Osteocyte (in vitro differentiated cells): ENCODE data around the gene PIK3CD. TPM values are rescaled to one million over a fixed set of nuclear protein-coding genes. Genes with fewer than 3 reads are reported as not detected.

ENCODE experiments used
- DNase-seq: peaks from one replicate; pipeline ENCODE4 v3.0.0; 2021; ENCODE audit warnings: mixed read lengths; ENCODE audit not compliant: unreplicated experiment; ENCODE audit errors: extremely low spot score
- H3K27ac Mint-ChIP-seq: one replicate; pipeline ENCODE4 v1.8.0; 2021; ENCODE audit warnings: mild to moderate bottlenecking, mixed read lengths; ENCODE audit not compliant: unreplicated experiment
- H3K27me3 Mint-ChIP-seq: one replicate; pipeline ENCODE4 v1.8.0; 2021; ENCODE audit warnings: mixed read lengths; ENCODE audit not compliant: unreplicated experiment
- H3K36me3 Mint-ChIP-seq: one replicate; pipeline ENCODE4 v1.8.0; 2021; ENCODE audit warnings: mixed read lengths; ENCODE audit not compliant: unreplicated experiment
- H3K4me1 Mint-ChIP-seq: one replicate; pipeline ENCODE4 v1.8.0; 2021; ENCODE audit warnings: mixed read lengths; ENCODE audit not compliant: unreplicated experiment
- H3K4me3 Mint-ChIP-seq: one replicate; pipeline ENCODE4 v1.8.0; 2021; ENCODE audit warnings: mild to moderate bottlenecking, moderate library complexity, mixed read lengths; ENCODE audit not compliant: unreplicated experiment
- H3K9me3 Mint-ChIP-seq: one replicate; pipeline ENCODE4 v1.8.0; 2021; ENCODE audit warnings: mixed read lengths; ENCODE audit not compliant: unreplicated experiment
- CTCF ChIP-seq: fragments of 200-600 bp; sonication (generic); IDR thresholded peaks from 2 replicates; pipeline ENCODE4 v1.5.0; 2021; ENCODE audit warnings: antibody characterized with exemption, mild to moderate bottlenecking, moderate library complexity
- total RNA-seq: library from RNA; stranded (reverse); gene quantifications from 2 replicates; pipeline ENCODE4 v1.2.1, GENCODE V29; 2021

Gene PIK3CD
- total RNA-seq, 1 donor from 2014 or later, result 14.6 TPM

- no peak for DNase-seq
- Mint-ChIP-seq H3K27me3 (no peaks in the 10 kb centered on the region), H3K27ac (no peak overlapping the region), H3K36me3 (peaks cover 5% of the 10 kb centered on the region), H3K9me3 (no peaks in the 10 kb centered on the region), H3K4me1 (no peaks in the 10 kb centered on the region), H3K4me3 (no peak overlapping the region)
- TF ChIP-seq CTCF, result no peak
These were observed 47.5 kb upstream of the PIK3CD start for GRCh38 chr1:9603766-9604753.

GRCh38 chr1:9604836-9605235 is 46.7 kb upstream of the PIK3CD start:
- Mint-ChIP-seq H3K27me3 (no peaks in the 10 kb centered on the region), H3K9me3 (no peaks in the 10 kb centered on the region), H3K36me3 (peaks cover 3% of the 10 kb centered on the region), H3K4me1 (no peaks in the 10 kb centered on the region), H3K4me3 (no peak overlapping the region), H3K27ac (no peak overlapping the region)
- DNase-seq, result no peak
- TF ChIP-seq CTCF, result no peak

- Mint-ChIP-seq H3K4me3 (no peak overlapping the region), H3K27ac (no peak overlapping the region), H3K4me1 (no peaks in the 10 kb centered on the region)
These were observed 45.5 kb upstream of the PIK3CD start for GRCh38 chr1:9605946-9606455.

GRCh38 chr1:9606458-9606857 is 45.1 kb upstream of the PIK3CD start:
- H3K9me3 Mint-ChIP-seq, result no peaks in the 10 kb centered on the region
- peaks cover 3% of the 10 kb centered on the region for H3K36me3 Mint-ChIP-seq
- no peak overlapping the region for H3K27ac Mint-ChIP-seq
- DNase-seq, result no peak
- no peaks in the 10 kb centered on the region for H3K27me3 Mint-ChIP-seq
- H3K4me3 Mint-ChIP-seq, result no peak overlapping the region
- H3K4me1 Mint-ChIP-seq, result no peaks in the 10 kb centered on the region
- TF ChIP-seq CTCF, result no peak

More at GRCh38 chr1:9605946-9606455, 45.5 kb upstream of the PIK3CD start:
- H3K27me3 Mint-ChIP-seq, result no peaks in the 10 kb centered on the region
- no peak for DNase-seq
- H3K36me3 Mint-ChIP-seq, result peaks cover 3% of the 10 kb centered on the region
- TF ChIP-seq CTCF, result no peak
- H3K9me3 Mint-ChIP-seq, result no peaks in the 10 kb centered on the region

GRCh38 chr1:9606948-9607347 is 44.6 kb upstream of the PIK3CD start:
- Mint-ChIP-seq H3K4me1 (no peaks in the 10 kb centered on the region), H3K4me3 (no peak overlapping the region), H3K27ac (no peak overlapping the region), H3K36me3 (peaks cover 3% of the 10 kb centered on the region), H3K9me3 (no peaks in the 10 kb centered on the region), H3K27me3 (no peaks in the 10 kb centered on the region)
- DNase-seq, result no peak
- TF ChIP-seq CTCF, result no peak
